NB4 (cell line): ENCODE results near the gene CGNL1.

Source experiments
- POLR2A ChIP-seq: IDR thresholded peaks from 2 replicates; pipeline ENCODE4 v1.6.1; 2011; ENCODE audit warnings: mild to moderate bottlenecking; ENCODE audit not compliant: insufficient read length; ENCODE audit errors: extremely low read depth
- TF ChIP-seq, protein P1 (sequence below): IDR thresholded peaks from one replicate; pipeline ENCODE4 v1.5.1; 2012; ENCODE audit warnings: low read depth, low read length

DNA sequence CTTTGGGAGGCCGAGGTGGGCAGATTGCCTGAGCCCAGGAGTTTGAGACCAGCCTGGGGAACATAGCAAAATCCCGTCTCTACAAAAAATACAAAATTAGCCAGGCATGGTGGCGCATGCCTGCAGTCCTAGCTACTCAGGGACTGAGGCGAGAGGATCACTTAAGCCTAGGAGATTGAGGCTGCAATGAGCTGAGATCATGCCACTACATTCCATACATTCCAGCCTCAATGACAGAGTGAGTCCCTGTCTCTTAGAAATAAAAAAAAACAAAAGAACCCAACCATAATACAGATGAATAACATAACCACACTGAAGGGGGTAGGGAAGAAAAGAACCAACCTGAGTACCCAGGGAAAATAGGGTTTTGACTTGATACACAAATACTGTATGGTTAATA lies 19.7 kb upstream of the CGNL1 start:
- TF ChIP-seq, protein P1, sequence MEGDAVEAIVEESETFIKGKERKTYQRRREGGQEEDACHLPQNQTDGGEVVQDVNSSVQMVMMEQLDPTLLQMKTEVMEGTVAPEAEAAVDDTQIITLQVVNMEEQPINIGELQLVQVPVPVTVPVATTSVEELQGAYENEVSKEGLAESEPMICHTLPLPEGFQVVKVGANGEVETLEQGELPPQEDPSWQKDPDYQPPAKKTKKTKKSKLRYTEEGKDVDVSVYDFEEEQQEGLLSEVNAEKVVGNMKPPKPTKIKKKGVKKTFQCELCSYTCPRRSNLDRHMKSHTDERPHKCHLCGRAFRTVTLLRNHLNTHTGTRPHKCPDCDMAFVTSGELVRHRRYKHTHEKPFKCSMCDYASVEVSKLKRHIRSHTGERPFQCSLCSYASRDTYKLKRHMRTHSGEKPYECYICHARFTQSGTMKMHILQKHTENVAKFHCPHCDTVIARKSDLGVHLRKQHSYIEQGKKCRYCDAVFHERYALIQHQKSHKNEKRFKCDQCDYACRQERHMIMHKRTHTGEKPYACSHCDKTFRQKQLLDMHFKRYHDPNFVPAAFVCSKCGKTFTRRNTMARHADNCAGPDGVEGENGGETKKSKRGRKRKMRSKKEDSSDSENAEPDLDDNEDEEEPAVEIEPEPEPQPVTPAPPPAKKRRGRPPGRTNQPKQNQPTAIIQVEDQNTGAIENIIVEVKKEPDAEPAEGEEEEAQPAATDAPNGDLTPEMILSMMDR: no peak
- TF ChIP-seq POLR2A: no peak
